HS-5 (cell line): ENCODE data around the gene CUX1.

Experiments
- DNase-seq: peaks from one replicate; pipeline ENCODE4 v3.0.0-alpha.2; 2012; ENCODE audit warnings: low read depth

Gene CUX1

DNA sequence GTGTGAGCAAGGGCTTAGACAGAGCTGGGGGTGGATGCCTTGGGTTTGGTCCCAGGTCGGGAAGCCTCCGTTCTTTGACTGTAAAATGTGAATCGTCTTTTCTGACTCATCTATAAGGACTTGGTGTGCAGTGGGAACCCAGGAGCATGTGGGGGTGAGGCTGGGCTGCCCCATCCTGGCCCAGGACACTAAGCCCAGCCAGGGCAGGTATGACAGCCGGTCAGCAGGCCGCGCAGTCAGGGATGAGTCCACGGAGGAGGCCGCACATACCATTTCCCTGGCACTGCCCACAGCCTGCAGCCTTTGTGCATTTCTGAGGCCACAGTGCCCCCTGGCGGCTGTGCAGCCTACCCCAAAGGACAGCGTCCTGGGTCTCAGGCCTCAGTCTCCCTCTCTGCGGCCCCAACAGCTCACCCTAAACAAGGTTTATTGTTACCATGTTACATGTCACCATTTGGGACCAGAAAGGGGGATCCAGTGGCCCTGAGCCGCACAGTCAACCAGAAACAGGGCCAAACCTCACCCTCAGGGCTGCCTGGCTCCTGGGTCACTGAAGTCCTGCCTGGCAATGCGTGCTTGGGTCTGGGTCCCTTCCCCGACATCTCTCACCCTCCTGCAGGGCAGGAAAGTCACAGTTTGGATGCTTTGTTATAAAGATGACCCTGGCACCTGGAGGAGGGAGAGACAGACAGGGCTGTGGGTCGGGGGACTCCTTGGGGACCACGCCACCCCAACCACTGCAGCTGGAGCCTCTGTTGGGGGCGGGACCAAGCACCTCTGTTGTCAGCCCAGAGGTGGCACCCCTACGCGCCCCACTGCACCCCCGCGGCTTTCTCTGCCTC is 454.9 kb downstream of the CUX1 start:
- DNase-seq = no peak

- DNase-seq = no peak
Observed at GRCh38 chr7:102272917-102273748, 455.7 kb downstream of the CUX1 start.

- no peak for DNase-seq
Observed at GRCh38 chr7:102273749-102274712, 456.6 kb downstream of the CUX1 start.

GRCh38 chr7:102275123-102275703 is 457.8 kb downstream of the CUX1 start:
- no peak for DNase-seq

DNA sequence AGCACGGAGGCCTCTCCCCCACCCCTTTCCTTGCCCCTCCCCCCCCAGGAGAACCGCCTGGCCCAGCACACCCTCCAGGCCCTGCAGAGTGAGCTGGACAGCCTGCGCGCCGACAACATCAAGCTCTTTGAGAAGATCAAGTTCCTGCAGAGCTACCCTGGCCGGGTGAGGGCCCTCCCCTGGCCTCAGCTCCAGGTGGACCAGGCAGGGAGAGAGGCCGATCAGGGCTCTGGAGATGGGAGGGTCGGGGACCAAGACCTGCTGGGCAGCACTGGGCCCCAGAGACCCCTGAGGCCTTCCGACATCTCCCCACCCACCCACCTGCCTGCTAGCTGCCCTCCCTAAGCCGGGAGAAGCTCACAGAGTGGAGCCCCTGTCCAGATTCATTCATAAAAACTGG is 460.5 kb downstream of the CUX1 start:
- DNase-seq = no peak

GRCh38 chr7:102279537-102280400 is 462.3 kb downstream of the CUX1 start:
- DNase-seq = no peak

- no peak for DNase-seq
Observed at GRCh38 chr7:102280521-102280920, 463.1 kb downstream of the CUX1 start.

- no peak for DNase-seq
Observed at GRCh38 chr7:102281785-102282184, 464.4 kb downstream of the CUX1 start.

- no peak for DNase-seq
Observed at GRCh38 chr7:102282465-102283362, 465.3 kb downstream of the CUX1 start.

DNA sequence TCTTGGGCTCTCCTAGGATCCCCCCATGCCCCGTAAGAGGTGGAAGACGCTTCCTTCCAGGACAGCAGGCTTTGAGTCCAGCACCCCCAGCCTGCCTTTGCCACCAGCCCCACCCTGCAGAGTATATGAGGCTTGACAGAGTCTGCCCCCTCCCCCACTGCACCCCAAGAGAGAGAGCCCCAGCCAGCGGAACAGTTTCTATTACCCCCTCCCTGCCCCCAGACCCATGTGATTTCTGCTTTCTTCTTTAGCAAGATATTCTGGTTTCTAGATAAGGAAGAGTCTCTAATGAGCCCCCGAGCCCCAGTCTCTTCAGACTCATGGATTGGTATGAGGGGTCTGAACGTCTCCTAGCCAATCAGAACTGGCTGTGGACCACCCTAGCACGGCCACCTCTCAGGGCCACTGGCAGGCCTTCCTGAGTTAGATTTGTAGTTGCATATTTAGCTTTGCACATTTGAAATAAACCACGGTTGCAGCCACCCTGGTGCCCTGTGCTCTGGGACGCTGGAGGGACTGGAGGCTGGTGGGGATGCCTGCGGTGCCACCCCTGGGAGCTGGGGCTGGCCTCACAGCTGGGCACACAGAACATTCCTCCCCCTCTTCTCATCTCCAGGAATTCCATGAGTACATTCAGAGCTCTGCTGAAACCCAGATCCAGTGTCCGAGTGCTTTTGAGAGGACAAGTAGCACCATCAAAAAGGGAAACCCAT is 466.2 kb downstream of the CUX1 start:
- no peak for DNase-seq

GRCh38 chr7:102284399-102284798 is 467.0 kb downstream of the CUX1 start:
- DNase-seq = no peak

- no peak for DNase-seq
Observed at GRCh38 chr7:102284891-102285539, 467.6 kb downstream of the CUX1 start.

GRCh38 chr7:102285540-102286236 is 468.3 kb downstream of the CUX1 start:
- no peak for DNase-seq

- DNase-seq = no peak
Observed at GRCh38 chr7:102286237-102287110, 469.0 kb downstream of the CUX1 start, which contains the start of gene SH2B2. SH2B2 (plus strand) TSS chr7:102286868; CDS start chr7:102300551, 13,683 bp downstream.

- no peak for DNase-seq
Observed at GRCh38 chr7:102287111-102287980, 469.9 kb downstream of the CUX1 start.

DNA sequence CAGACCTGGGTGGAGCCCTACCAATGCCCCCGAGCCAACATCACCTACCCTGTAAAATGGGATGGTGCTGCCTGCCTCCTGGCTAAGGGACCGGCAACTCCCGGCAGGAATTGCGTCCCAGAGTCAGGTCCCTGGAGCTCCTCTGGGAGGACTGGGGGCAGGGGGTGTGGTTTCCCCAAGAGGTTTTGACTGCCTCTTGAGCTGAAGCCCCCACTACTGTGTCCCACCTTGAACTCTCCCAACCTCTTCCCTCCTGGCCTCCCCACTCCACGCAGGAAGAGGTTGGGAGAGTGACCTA is 470.5 kb downstream of the CUX1 start:
- no peak for DNase-seq
